Gastroesophageal sphincter (tissue), 3 donors: ENCODE results near the gene HSBP1L1.

Experiments used
- EP300 ChIP-seq: sonication (generic); formaldehyde crosslinking; IDR thresholded peaks from one replicate; pipeline ENCODE4 v1.6.1; 2017; ENCODE audit warnings: antibody characterized with exemption, mild to moderate bottlenecking
- POLR2A ChIP-seq, 2 donors: fragments of 450-650 bp; IDR thresholded peaks; one replicate each; pipeline ENCODE4 v1.6.1; 2017; ENCODE audit warnings: antibody characterized with exemption in 2 of 2, mild to moderate bottlenecking in 2 of 2, moderate library complexity in 1 of 2
- TF ChIP-seq, protein P1 (sequence below), 4 experiments: fragments of 200-600 bp in 2 of 4; fragments of 450-650 bp in 2 of 4; sonication (generic) in 1 of 4; IDR thresholded peaks; one replicate each; pipeline ENCODE4 v1.5.1; 2017 to 2019; ENCODE audit warnings: antibody characterized with exemption in 4 of 4, mild to moderate bottlenecking in 2 of 4, moderate library complexity in 2 of 4

DNA sequence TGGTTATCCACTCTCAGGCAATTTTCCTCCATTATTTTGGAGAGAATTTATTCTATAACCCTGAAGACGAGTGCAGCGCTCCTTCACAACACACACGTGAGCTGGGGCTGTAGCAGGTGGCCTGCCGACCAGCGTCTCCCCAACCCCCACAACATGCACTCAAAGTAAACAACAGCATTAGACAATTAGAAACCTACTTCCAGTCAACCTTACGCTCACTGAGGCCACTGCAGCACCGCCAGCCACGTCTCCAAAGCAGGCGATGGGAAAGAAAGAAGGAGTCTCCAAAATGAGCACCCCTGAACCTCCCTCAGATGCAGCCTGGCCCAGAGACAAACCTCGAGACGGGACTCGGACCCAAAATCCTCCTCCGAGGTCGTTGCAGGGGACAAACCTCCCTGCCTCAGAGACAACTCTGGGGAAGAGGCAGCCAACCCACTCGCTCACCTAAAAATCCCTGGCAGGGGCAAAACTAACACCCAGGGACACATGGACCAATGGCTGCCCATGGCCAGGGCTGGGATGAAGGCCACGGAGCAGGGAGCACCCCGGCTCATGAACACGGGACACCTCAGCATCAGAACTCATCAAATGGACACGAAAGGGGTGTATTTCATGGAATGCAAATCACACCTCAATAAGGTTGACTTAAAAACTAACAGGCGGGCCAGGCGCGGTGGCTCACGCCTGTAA is 15.6 kb upstream of the HSBP1L1 start:
- TF ChIP-seq, protein P1, sequence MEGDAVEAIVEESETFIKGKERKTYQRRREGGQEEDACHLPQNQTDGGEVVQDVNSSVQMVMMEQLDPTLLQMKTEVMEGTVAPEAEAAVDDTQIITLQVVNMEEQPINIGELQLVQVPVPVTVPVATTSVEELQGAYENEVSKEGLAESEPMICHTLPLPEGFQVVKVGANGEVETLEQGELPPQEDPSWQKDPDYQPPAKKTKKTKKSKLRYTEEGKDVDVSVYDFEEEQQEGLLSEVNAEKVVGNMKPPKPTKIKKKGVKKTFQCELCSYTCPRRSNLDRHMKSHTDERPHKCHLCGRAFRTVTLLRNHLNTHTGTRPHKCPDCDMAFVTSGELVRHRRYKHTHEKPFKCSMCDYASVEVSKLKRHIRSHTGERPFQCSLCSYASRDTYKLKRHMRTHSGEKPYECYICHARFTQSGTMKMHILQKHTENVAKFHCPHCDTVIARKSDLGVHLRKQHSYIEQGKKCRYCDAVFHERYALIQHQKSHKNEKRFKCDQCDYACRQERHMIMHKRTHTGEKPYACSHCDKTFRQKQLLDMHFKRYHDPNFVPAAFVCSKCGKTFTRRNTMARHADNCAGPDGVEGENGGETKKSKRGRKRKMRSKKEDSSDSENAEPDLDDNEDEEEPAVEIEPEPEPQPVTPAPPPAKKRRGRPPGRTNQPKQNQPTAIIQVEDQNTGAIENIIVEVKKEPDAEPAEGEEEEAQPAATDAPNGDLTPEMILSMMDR (IDR thresholded peaks at IDR 0.05) = no peak
- no peak for TF ChIP-seq POLR2A (IDR thresholded peaks at IDR 0.05)
- TF ChIP-seq EP300 = no peak
